Activated effector memory CD4-positive, alpha-beta T cell treated with Interleukin-2 at 50 U/mL for 16 hours (primary cell): ENCODE measurements around the gene IVL.
A peak's percentile ranks its signal among the peaks of the same experiment; 100 is the strongest.

Source experiments
- DNase-seq: peaks from one replicate; pipeline ENCODE4 v3.0.0-alpha.2; 2020

Gene IVL, protein sequence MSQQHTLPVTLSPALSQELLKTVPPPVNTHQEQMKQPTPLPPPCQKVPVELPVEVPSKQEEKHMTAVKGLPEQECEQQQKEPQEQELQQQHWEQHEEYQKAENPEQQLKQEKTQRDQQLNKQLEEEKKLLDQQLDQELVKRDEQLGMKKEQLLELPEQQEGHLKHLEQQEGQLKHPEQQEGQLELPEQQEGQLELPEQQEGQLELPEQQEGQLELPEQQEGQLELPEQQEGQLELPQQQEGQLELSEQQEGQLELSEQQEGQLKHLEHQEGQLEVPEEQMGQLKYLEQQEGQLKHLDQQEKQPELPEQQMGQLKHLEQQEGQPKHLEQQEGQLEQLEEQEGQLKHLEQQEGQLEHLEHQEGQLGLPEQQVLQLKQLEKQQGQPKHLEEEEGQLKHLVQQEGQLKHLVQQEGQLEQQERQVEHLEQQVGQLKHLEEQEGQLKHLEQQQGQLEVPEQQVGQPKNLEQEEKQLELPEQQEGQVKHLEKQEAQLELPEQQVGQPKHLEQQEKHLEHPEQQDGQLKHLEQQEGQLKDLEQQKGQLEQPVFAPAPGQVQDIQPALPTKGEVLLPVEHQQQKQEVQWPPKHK

DNA sequence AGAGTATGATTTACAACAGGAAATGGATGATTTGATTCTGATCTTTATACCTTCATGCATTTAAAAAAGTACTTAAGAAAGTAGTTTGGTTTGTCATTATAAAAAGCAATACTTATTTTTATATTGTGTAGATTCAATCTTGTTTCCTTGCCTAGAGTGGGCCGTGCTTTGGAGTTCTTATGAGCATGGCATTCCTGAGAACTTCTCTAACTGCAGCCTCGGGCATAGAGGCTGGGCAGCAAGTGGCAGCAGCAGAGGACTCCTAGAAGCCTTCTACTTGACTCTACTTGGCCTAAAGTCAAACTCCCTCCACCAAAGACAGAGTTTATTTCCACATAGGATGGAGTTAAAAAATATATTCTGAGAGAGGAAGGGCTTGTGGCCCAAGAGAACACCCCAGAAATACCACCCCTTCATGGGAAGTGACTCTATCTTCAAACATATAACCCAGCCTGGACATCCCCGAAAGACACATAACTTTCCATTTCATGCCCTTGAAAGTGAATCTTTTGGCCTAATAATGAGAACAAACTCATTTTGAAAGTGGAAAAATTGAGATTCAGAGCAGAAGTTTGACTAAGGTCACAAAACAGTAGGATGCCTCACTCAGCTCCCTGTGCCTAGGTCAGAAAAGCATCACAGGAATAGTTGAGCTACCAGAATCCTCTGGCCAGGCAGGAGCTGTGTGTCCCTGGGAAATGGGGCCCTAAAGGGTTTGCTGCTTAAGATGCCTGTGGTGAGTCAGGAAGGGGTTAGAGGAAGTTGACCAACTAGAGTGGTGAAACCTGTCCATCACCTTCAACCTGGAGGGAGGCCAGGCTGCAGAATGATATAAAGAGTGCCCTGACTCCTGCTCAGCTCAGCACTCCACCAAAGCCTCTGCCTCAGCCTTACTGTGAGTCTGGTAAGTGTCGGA is at the start of gene IVL:
IVL (plus strand) TSS at position 861 of the 916 bp plus-strand sequence. CDS start 1,252 bp downstream, outside the sequence.
- DNase-seq = no peak

DNA sequence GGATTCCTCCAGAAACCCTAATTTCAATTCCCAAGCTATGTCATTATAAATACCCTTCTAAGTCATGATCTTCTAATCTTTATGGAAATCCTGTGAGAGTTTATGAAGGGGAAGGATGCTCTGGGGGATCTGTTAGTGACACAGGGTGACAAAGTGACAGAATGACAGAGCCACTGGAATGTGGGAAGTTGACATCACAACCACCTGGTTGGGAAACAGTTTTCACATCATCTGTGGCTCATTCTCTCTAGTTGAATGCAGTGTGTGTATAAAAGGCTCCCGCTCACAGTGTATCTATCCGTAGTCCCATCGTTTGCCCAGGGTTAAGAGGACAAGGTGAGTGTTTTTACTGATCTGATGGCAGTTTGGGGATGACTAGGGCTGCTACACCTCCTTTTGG is 48.6 kb upstream of the IVL start, which contains the start of gene LCE7A:
LCE7A (plus strand) TSS at position 301 of the 400 bp plus-strand sequence. CDS start 702 bp downstream, outside the sequence.
- no peak for DNase-seq

DNA sequence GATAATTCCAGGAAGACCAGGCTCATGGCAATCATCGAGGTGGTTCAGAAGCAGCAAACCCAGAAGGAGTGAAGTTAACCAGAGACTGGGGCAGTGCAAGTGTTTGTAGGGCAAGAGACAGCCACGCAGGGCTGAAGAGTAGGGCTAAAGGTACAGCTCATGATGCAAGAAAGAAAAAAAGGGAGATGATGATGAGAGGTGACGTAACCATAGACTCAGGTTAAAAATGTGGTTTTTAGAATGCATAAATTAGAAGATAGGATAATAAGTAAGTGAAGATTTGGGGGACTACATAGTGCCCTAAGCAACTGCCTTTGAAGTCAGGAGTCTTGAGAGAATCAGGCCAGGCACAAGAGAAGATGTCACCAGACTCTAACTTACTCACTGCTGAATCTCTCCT is 48.2 kb upstream of the IVL start:
- no peak for DNase-seq

DNA sequence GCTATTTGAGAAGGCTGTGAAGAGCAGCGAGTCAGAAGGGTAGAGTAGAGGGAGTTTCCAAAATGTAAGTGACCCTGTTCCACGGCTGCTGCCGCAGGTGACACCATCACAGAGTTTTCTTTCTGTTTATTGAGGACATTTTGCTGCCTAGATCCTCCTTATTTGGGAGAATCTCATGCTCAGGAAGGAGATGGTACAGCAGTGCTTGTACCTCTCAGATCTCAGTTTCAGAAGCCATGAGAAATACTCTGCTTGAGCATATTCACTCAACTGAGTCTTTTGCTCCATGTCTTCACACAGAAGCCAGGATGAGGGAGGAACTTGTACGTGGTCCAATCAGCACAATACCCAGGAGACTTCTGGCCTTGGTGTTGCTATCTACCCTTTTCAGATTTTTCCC is 47.0 kb upstream of the IVL start:
- no peak for DNase-seq

DNA sequence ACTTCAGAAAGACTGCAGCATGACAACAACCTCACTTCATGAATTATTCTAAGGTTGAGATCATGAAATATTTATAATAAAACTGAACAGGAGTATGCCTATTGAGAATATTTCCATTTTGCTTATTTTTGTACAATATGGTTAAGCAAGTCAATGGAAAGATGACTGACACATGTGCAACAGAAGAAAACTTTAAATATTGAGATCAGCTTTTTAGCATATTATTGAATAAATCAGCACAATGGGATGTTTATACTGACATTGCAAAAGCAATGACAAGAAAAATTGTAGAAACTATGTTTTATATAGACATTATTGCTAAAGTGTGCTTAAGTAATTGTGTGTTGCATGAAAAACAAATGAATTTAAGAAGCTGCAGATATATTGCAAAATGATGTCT is 43.9 kb upstream of the IVL start:
- no peak for DNase-seq

DNA sequence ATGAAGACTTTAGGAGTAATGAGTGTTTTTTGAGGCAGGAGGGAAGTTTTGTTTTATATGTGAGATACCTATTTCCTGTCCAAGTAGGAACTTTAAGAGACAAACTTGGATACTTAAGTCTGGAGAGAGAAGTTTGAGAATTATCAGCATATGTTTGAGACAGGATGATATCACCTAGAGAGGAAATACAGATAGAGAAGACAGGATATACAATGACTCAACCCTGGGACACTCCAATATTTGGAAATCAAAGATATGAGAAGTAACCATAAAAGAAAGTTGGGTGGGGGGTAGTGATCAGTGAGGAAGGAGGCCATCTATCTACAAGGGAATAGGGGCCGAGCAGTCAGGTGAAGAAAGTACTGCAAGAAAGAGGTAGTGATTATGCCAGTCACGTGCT is 42.0 kb upstream of the IVL start:
- no peak for DNase-seq

DNA sequence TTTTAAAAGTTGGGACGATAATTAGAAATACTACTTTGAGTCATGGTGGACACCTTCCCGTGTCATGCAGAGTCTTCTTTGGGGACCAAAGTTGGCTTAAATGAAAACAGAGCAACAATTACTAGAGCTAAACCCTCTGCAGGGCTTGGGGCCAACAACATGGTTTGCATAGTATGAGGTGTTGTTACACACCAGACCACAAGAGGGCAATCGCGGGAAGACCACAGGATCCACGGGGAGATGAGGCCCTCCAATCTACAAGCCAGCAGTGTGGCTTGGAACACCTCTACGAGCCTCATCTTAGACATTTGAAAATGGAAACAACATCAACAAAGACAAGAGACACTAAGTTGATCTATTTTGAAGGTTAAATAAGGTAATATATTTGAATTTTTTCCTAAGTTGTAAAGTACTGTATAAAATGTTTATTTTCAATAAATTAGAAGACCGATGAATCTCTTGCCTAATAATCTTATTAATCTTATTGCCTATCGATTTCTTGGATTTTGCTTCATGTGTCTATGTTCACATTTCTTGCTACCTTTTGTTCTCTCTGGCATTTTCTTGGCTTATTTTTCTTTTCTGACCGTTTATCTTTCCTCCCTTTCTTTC is 38.4 kb upstream of the IVL start:
- peak; percentile 10 for DNase-seq

DNA sequence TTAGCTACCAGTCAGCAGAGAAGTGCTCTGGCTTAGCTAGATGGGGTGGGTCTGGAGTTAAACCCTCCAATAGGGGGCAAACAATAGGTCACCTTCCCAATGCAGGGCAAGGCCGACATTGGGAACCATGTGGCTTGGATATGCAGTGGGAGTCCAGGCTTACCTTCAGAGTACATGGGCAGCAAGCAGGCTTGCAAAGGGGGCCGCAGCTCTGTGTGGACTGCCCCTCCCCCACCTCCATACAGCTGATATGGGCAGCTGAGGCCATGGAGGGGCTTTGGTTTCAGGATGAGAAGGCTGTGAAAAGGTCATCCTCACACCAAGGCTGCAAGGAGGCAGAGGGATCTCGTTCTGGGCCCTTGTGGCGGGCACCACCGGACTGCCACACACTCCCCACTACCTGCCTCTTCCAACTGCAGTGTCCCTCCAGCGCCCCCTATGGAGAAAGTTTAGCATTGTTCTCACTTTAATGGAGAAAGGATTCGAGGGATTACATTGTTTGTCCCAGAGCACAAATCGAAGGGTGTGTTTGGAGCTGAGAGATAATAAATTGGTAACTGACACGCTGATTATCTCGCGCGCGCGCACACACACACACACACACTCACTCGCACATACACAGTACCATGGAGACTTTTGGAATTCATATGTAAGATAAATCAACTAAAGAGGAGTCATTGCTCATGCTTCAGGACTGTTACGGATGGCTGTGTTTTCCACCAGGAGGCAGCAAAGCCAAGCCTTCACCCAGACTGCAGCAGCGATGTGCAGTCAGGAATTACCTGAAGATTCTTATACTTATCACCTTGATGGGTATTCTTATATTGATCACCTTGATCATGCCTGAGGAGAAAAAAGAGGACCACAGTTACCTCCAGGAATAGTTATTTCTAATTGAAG is 37.3 kb upstream of the IVL start:
- DNase-seq = no peak

DNA sequence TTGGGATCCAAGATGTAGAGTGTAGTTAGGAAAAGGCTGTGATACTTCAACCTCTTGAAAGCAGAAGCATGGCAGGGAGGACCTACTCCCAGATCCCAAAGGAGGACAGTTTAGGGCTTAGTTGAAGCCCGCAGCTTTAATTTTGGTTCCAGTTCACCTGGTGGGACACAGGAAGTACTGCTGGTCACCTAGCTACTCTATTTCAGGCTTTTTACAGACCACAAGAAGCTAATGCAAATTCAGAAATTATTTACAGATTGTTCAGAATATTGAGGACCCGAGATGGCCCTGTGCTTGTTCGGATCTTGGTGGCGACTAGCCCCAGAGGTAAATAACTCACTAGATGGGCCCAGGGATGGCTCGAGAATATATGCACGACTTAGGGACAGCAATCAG is 36.6 kb upstream of the IVL start:
- no peak for DNase-seq

DNA sequence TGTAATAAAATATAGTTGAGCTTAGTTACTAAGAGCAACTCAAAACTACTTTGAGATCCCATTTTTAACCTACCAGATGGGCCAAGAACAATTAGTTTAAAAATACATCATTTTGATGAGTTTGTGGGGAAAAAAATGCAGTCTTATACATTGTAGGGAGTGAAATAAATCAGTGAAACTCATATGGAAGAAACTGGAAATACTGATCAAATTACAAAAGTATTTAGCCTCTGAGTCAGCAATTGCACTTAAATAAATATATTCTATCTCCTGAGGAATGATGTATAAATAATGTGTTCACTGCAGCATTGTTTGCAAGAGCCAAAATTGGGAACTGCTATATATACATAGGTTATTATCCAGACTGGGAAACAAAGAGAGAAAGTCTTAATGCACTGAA is 34.9 kb upstream of the IVL start:
- DNase-seq = no peak

DNA sequence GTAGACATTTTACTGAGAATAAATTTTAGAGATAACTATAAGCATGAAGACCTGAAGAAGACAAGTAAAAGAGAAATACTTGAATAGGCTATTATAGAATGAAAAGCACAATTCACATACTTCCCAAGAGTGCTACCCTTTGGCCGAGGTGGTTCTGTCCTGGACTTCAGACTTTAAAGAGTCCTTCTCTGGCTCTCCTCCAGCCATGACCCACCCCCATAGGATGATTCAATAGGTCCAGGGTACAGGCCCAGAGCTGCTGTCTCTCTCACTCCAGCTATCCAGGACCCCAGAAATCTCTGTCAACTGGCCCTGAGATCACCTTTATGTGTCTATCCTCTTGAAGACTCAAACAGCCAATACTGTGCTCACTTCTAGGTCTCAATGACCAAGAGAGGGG is 31.5 kb upstream of the IVL start:
- DNase-seq = no peak

DNA sequence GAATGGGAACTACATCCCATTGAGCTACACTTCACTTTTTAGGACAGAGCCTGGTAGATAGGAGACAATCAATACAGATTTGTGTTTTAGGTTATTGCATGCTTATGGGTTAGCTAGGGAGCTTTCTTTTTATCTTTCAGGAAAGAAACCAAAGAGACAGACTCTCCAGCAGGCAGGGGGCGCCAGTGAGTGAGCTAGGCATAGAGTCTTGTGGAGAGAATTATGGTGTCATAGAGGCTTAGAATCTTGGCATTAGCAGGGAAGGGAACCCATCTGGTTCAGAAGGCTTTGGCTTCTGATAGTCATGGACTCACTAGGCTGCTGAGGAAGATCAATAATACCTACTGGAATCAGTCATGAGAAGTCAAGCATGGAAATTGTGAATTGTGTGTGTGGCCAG is 30.3 kb upstream of the IVL start, which contains the start of gene SMCP:
SMCP (plus strand) TSS at position 281 of the 400 bp plus-strand sequence. CDS start 6,101 bp downstream, outside the sequence.
- no peak for DNase-seq

DNA sequence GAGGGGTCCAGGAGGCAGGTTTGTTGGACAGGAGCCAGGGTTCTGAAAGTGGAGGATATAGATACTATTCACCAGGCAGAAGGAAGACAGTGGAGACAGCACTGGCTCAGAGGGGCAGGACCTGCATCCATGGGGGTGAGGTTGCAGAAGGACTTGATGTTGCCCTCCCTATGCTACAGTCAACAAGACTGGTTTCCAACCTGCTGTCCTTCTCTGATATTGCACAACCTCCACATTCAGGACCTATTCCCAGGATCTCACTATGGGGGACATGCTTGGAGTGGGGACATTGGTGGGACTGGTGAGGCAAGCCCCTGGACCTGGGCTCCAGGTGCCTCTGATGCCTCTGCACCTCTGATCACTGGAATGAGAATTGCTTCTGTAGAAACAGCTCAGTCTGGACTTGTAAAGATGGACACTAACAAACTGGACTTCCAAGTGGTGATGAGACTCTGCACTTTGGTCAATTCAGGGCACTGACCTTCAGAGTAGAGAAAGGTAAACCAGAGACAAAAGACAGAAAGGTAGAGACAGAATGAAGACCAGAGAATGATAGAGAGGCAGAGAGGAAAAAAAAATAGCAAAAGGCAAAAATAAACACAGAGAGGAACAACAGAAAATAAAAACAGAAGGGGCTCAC is 28.7 kb upstream of the IVL start:
- DNase-seq = no peak

DNA sequence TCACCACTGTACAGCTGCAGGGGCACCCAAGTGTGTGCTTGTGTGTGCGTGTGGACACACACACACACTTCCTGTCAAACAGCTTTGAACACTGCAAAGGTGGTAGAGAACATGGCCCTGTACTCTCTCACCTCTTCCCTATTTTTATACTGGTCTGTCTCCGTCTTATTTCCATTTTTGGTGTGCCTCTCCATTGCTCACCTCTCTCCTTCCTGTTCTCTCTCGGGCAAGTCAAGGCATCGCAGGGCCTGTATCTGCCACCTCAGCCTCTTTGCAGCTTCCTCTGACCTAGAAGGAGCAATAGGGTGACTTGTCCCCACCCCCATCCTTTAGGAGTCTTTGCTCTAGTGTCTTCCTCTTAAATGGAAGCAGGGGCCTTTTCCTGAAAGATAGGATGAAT is 28.0 kb upstream of the IVL start:
- DNase-seq = no peak

DNA sequence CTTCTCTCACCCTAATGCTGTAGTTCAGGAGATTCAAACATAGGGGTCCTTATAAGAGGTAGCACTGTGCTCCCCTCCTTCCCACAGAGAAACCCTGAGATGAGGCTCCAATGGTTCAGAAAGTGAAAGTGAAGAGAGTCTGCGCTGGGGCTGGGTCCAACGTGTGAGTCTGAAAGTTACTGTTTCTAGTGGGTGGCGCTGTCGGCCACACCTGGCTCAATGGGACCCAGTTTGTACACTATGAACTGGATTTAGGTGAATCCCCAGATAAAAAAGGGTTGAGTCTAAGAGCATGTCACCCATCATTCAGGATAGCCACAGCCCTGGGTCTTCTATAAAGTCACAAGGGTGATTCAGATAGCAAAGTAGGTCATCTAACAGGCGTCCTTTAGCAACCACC is 27.4 kb upstream of the IVL start:
- no peak for DNase-seq

DNA sequence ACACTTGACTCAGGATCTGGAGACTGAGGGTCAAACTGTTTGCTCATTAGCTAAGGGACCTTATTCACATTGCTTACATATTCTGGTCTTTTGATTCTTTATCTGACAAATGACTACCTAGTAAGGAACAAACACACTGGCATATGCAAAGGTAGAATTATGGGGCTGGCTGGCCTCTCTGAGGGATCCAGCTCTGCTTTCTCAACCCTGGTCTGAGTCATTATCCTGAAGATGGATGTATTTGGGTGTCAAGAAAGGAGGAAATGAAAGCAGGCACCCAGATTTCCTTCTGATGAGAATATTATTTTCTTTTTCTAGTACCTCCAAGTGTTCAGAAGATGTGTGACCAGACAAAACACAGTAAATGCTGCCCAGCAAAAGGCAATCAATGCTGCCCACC is 24.3 kb upstream of the IVL start:
- DNase-seq = no peak

DNA sequence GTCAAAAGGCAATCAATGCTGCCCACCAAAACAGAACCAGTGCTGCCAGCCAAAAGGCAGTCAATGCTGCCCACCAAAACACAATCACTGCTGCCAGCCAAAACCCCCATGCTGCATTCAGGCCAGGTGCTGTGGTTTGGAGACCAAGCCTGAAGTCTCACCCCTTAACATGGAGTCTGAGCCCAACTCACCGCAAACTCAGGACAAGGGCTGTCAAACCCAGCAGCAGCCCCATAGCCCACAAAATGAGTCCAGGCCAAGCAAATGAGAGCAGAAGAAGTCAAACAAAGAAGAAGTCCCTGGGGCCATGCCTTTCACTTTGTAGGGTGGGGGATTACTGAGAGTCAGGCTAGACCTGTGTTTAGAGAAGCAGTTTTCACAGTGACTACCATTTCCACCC is 23.8 kb upstream of the IVL start:
- DNase-seq = no peak

DNA sequence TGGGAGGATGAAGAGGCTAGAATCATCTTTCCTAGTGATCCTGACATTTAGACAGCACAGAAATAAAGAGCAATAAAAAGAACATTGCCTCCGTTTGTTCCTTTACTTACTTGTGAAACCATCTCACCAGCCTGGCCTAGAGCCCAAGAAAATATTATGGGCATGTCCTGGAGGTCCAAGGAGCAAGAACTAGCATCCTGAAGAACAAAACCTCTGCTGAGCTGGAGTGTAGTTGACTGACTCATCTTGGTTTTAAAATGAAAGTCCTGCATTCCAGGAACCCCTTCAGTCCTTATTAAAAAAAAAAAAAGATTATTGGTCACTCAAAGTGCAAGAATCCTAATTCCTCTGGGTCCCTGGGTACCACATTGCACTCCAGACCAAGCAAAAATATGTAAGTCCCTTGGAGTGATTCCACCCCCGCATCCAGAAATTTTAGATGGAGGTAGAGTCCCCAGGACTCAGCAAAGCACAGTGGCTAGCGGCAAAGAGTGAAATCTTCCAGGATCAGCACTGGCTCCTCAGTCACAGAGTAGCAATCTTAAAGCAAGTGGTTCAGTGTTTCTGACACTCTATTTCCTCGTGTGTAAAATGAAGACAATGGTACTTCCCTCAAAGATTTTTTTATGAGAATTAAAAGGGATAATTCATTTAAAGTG is 23.3 kb upstream of the IVL start:
- no peak for DNase-seq

DNA sequence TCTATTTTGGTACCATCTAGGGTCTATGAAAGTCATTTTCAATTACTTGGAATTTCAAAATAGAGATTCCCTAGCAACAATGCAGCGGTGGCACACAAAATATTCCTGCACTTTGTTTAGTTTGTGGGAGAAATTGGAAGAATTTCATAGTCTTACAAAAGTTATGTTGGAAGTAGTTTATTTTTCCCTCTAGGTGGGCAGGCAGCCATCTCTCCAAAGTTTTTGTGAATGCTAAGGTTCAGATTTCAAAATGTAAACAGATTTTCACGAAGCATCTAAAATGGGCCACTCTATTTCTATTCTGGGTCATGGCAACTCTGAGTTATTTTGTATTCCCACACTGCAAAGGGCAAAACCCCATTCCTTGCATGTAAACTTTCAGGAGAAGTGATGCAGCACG is 22.3 kb upstream of the IVL start:
- DNase-seq = no peak

DNA sequence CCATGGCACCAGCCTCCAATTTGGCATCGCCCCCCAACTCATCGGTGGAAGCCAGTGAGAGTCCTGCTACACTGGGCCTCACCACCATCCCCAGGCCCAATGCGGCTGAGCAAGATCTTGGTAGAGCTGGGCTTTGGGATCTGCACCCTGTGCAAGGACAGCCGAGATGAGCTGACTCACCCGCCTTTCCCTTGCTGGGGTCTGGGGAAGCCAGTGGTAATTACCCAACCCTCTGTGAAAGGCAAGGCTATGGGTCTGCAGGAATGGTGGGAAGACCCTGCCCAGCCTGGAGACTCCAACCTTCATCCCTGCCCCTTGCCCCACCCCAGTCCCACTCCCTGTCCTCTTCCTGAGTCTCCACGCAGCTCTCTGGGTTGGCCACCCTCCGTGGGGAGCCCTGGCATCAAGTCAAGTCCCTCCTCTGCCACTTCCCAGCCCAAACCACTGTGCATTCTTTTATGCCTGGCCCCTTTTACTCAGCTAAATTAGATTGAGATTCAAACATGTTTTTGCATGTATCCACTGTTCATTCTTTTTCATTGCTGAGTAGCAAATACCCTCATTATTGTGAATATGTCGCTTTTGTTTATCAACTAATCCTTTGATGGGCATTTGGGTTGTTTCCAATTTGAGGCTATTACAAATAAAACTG is 21.5 kb upstream of the IVL start:
- no peak for DNase-seq
